Activated CD4-positive, alpha-beta T cell treated with anti-CD3 and anti-CD28 coated beads for 36 hours (primary cell): Measurements from ENCODE around the gene CNTN4. TPM values are rescaled to one million over a fixed set of nuclear protein-coding genes. Genes with fewer than 3 reads are reported as not detected.

Source experiments
- ATAC-seq: fragments of 200-7000 bp; cut with Tn5 transposase; one replicate; pipeline ENCODE4 v1.10.0; 2021; ENCODE audit warnings: mild to moderate bottlenecking, moderate library complexity
- CTCF ChIA-PET: fragments of 350-600 bp; sonication (Branson Sonifier 250); formaldehyde crosslinking; loops from one replicate; lab custom pipeline; 2021; ENCODE audit warnings: antibody characterized with exemption; lab: Charles Lee
- POLR2A ChIA-PET: fragments of 350-600 bp; sonication (Branson Sonifier 250); formaldehyde crosslinking; loops from one replicate; lab custom pipeline; 2021; ENCODE audit warnings: antibody characterized with exemption, inconsistent platforms; lab: Charles Lee
- DNase-seq: peaks from one replicate; pipeline ENCODE4 v3.0.0-alpha.2; 2020
- H3K27ac Mint-ChIP-seq: one replicate; pipeline ENCODE4 v1.8.0; 2021; ENCODE audit warnings: mixed read lengths
- H3K27me3 Mint-ChIP-seq: one replicate; pipeline ENCODE4 v1.8.0; 2021; ENCODE audit warnings: mixed read lengths
- H3K36me3 Mint-ChIP-seq: one replicate; pipeline ENCODE4 v1.8.0; 2021; ENCODE audit warnings: low read depth, mixed read lengths
- H3K4me1 Mint-ChIP-seq: one replicate; pipeline ENCODE4 v1.8.0; 2021; ENCODE audit warnings: mixed read lengths
- H3K4me3 Mint-ChIP-seq: one replicate; pipeline ENCODE4 v1.8.0; 2021; ENCODE audit warnings: mild to moderate bottlenecking, moderate library complexity, mixed read lengths
- H3K9me3 Mint-ChIP-seq: one replicate; pipeline ENCODE4 v1.8.0; 2021; ENCODE audit warnings: low read depth, mixed read lengths
- intact Hi-C, 2 experiments: fragments of 100-400 bp; cut with DNase I in 1 of 2; cut with micrococcal nuclease in 1 of 2; formaldehyde crosslinking; loops; one replicate each; pipeline versions ENCODE4 v1.14.2 to v1.15.1; 2022 to 2024; cut with DNase I, micrococcal nuclease
- total RNA-seq, 2 experiments: library from RNA; stranded (reverse); gene quantifications; one replicate each; pipeline ENCODE4 v1.2.3, GENCODE V29; 2021

Gene CNTN4
- total RNA-seq, 2 experiments from 2014 or later: not detected

- Mint-ChIP-seq H3K27me3 (no peaks in the 10 kb centered on the region), H3K36me3 (no peaks in the 10 kb centered on the region), H3K4me1 (peaks cover 18% of the 10 kb centered on the region), H3K27ac (no peak overlapping the region), H3K4me3 (no peak overlapping the region), H3K9me3 (no peaks in the 10 kb centered on the region)
- intact Hi-C loops: no loop called here
- POLR2A ChIA-PET: no interaction called here
- CTCF ChIA-PET: interaction anchor here (1.4 kb wide), 1 partner anchor 8 kb away, joined by 3 read pairs; no protein-coding TSS in a partner anchor
- no peak for ATAC-seq
- DNase-seq: no peak
Observed at GRCh38 chr3:3105246-3105645, 1006.6 kb downstream of the CNTN4 start.

- Mint-ChIP-seq H3K4me3 (no peak overlapping the region), H3K27ac (no peak overlapping the region), H3K36me3 (no peaks in the 10 kb centered on the region), H3K4me1 (peaks cover 20% of the 10 kb centered on the region), H3K27me3 (no peaks in the 10 kb centered on the region), H3K9me3 (no peaks in the 10 kb centered on the region)
- POLR2A ChIA-PET: no interaction called here
- intact Hi-C loops: no loop called here
- DNase-seq: no peak
- ATAC-seq: no peak
- CTCF ChIA-PET: interaction anchor here (1.4 kb wide), 1 partner anchor 8 kb away, joined by 3 read pairs; no protein-coding TSS in a partner anchor
Observed at GRCh38 chr3:3105815-3106214, 1007.1 kb downstream of the CNTN4 start.

- peaks cover 19% of the 10 kb centered on the region for H3K4me1 Mint-ChIP-seq
- H3K36me3 Mint-ChIP-seq: no peaks in the 10 kb centered on the region
- no peak overlapping the region for H3K27ac Mint-ChIP-seq
- no peaks in the 10 kb centered on the region for H3K9me3 Mint-ChIP-seq
- POLR2A ChIA-PET: no interaction called here
- H3K4me3 Mint-ChIP-seq: no peak overlapping the region
- ATAC-seq (no peak), DNase-seq (no peak)
- CTCF ChIA-PET: interaction anchor here (0.6 kb wide), 1 partner anchor 317 kb away, joined by 3 read pairs; no protein-coding TSS in a partner anchor
- no peaks in the 10 kb centered on the region for H3K27me3 Mint-ChIP-seq
- intact Hi-C loops: no loop called here
Observed at GRCh38 chr3:3107181-3107580, 1008.5 kb downstream of the CNTN4 start.
